A549 (cell line): ENCODE results near the gene CLIP2.

Experiments used
- CTCF ChIP-seq: fragments of >200 bp; sonication (Bioruptor Twin); formaldehyde crosslinking; IDR thresholded peaks from 3 replicates; pipeline ENCODE4 v1.5.1; 2016
- EP300 ChIP-seq, 2 experiments: fragments of >200 bp; sonication (Bioruptor Twin); formaldehyde crosslinking; IDR thresholded peaks; 2 replicates in 1 of 2; 3 replicates in 1 of 2; pipeline ENCODE4 v1.6.1; 2016 to 2017
- JUNB ChIP-seq: fragments of >200 bp; sonication (Bioruptor Twin); formaldehyde crosslinking; IDR thresholded peaks from 2 replicates; pipeline ENCODE4 v1.6.1; 2016
- MYC ChIP-seq: IDR thresholded peaks from 2 replicates; pipeline ENCODE4 v1.6.1; 2012; ENCODE audit warnings: mild to moderate bottlenecking, inconsistent platforms, low read length, improper control_type of control experiment, borderline replicate concordance
- POLR2A ChIP-seq: IDR thresholded peaks from 2 replicates; pipeline ENCODE4 v1.6.1; 2012; ENCODE audit warnings: mild to moderate bottlenecking, low read length
- RARB ChIP-seq: fragments of 250-450 bp; sonication (Bioruptor Pico); IDR thresholded peaks from 2 replicates; pipeline ENCODE4 v1.8.0; 2021; ENCODE audit warnings: mild to moderate bottlenecking, moderate library complexity
- SREBF2 ChIP-seq: fragments of 450-650 bp; IDR thresholded peaks from 2 replicates; pipeline ENCODE4 v1.6.1; 2014; ENCODE audit warnings: mild to moderate bottlenecking, moderate library complexity
- TF ChIP-seq, protein P1 (sequence below): fragments of 450-650 bp; IDR thresholded peaks from 2 replicates; pipeline ENCODE4 v1.6.1; 2014; ENCODE audit warnings: antibody characterized with exemption
- TF ChIP-seq, protein P2 (sequence below): IDR thresholded peaks from 2 replicates; pipeline ENCODE4 v1.6.1; 2012

GRCh38 chr7:74307738-74308505, 18.7 kb downstream of the CLIP2 start:
- no peak for TF ChIP-seq CTCF
- TF ChIP-seq, protein P1, sequence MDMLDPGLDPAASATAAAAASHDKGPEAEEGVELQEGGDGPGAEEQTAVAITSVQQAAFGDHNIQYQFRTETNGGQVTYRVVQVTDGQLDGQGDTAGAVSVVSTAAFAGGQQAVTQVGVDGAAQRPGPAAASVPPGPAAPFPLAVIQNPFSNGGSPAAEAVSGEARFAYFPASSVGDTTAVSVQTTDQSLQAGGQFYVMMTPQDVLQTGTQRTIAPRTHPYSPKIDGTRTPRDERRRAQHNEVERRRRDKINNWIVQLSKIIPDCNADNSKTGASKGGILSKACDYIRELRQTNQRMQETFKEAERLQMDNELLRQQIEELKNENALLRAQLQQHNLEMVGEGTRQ, result no peak
- TF ChIP-seq EP300 (IDR thresholded peaks at IDR 0.05), result no peak
- TF ChIP-seq POLR2A, result no peak
- TF ChIP-seq JUNB, result no peak
- TF ChIP-seq SREBF2, result no peak
- no peak for TF ChIP-seq MYC
- TF ChIP-seq, protein P2, sequence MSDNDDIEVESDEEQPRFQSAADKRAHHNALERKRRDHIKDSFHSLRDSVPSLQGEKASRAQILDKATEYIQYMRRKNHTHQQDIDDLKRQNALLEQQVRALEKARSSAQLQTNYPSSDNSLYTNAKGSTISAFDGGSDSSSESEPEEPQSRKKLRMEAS, result no peak
- TF ChIP-seq RARB, result no peak
